Kidney epithelial cell (primary cell): ENCODE results near the gene IL37. TPM values are rescaled to one million over a fixed set of nuclear protein-coding genes. Genes with fewer than 3 reads are reported as not detected.
A peak's percentile ranks its signal among the peaks of the same experiment; 100 is the strongest.
"Not testable (repeated sequence)": the region's sequence is repeated elsewhere in the genome, so short reads cannot be mapped to it uniquely, and the experiment has no call there.

ENCODE experiments used
- DNase-seq: peaks from one replicate; pipeline ENCODE4 v3.0.0-alpha.2; 2010; ENCODE audit warnings: low read depth
- H3K27me3 ChIP-seq: 2 replicates; pipeline ENCODE4 v1.6.0; 2011; ENCODE audit warnings: low read length; ENCODE audit not compliant: control insufficient read depth, insufficient read depth
- H3K36me3 ChIP-seq: 2 replicates; pipeline ENCODE4 v1.5.1; 2011; ENCODE audit warnings: low read length; ENCODE audit not compliant: control insufficient read depth, insufficient read depth
- H3K4me3 ChIP-seq: 2 replicates; pipeline ENCODE4 v1.5.1; 2011; ENCODE audit warnings: low read depth, mild to moderate bottlenecking, control low read depth, low read length
- CTCF ChIP-seq: IDR thresholded peaks from 2 replicates; pipeline ENCODE4 v1.5.1; 2011; ENCODE audit warnings: mild to moderate bottlenecking, moderate library complexity, low read length, control low read depth, inconsistent platforms; ENCODE audit not compliant: insufficient read depth, poor library complexity, severe bottlenecking
- total RNA-seq: library from RNA; depleted of rRNA; stranded (reverse); fragments of >200 nt; gene quantifications from 2 replicates; pipeline ENCODE4 v1.2.3, GENCODE V29; 2015

Gene IL37
- total RNA-seq, 1 donor from 2014 or later: not detected

DNA sequence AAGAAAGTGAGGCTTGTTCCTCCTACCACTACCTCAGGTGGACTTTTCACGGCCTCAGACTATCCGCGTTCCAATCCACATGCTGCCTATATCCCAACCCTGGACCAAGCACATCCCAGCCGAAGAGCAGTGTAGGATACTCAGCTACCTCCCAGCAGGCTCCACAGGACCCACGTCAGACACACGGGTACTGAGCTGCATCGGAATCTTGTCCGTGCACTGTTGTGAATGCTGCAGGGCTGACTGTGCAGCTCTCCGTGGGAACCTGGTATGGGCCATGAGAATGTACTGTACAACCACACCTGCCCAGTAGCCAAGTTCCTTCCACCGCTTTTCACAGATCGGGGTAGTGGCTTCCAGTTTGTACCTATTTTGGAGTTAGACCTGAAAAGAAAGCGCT, 22.3 kb downstream of the IL37 start:
- no peak for DNase-seq
- Histone ChIP-seq H3K36me3 (no peaks in the 10 kb centered on the region), H3K27me3 (no peaks in the 10 kb centered on the region), H3K4me3 (no peak overlapping the region)
- no peak for TF ChIP-seq CTCF

GRCh38 chr2:112934117-112934516, 23.2 kb downstream of the IL37 start:
- not testable (repeated sequence) for H3K4me3 ChIP-seq, H3K36me3 ChIP-seq, DNase-seq, H3K27me3 ChIP-seq

GRCh38 chr2:112936927-112937232, 25.9 kb downstream of the IL37 start:
- Histone ChIP-seq H3K4me3 (no peak overlapping the region), H3K27me3 (no peaks in the 10 kb centered on the region), H3K36me3 (no peaks in the 10 kb centered on the region)
- DNase-seq: no peak
- no peak for TF ChIP-seq CTCF

DNA sequence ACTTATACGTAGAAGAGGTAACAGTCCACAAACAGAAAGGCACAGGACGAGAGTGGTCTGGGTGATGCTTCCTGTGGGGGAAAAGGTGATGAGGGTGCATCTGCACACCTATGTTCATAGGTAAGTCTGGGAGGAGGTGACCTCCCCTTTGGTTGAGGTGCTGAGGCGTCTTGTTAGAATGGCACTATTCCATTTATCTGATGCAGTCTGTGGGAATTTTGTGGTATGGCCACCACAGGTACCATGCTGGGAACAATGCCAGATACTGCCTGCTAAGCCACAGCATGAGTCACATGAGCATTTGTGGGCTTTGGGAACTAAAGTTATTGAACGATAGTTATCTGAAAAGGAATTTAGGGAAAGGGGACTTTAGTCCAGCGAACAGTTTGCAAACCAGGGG, 27.9 kb downstream of the IL37 start:
- DNase-seq: peak; percentile 37
- H3K4me3 ChIP-seq: no peak overlapping the region
- H3K36me3 ChIP-seq: no peaks in the 10 kb centered on the region
- no peaks in the 10 kb centered on the region for H3K27me3 ChIP-seq
- no peak for TF ChIP-seq CTCF

DNA sequence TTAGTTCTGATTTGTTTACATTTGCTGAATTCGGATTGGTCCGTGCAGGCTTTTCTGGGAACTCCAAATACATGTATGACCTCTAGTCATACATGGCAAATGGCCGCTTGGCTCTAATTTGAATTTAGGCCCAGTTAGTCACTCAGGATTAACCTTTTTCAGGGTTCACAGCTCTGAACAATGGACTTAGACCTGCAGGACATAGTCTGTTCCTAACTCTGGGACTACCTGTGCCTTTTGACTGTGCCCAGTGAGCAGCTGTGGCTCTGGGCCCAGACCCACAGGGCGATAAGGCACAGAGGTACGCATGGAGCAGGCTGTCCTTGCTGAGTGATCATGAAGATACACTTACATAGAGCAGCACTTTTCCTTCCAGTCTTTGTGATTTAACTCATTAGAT, 28.5 kb downstream of the IL37 start:
- DNase-seq: no peak
- Histone ChIP-seq H3K36me3 (no peaks in the 10 kb centered on the region), H3K27me3 (no peaks in the 10 kb centered on the region), H3K4me3 (no peak overlapping the region)
- TF ChIP-seq CTCF: no peak

- DNase-seq: no peak
- TF ChIP-seq CTCF: no peak
- H3K4me3 ChIP-seq: no peak overlapping the region
- H3K27me3 ChIP-seq: no peaks in the 10 kb centered on the region
- H3K36me3 ChIP-seq: no peaks in the 10 kb centered on the region
Observed at GRCh38 chr2:112940859-112941625, 30.1 kb downstream of the IL37 start.
